K562 (cell line): ENCODE data around the gene PLPP6.

Experiments used
- CEBPB ChIP-seq: fragments of 450-650 bp; IDR thresholded peaks from 2 replicates; pipeline ENCODE4 v1.6.1; 2016; ENCODE audit warnings: missing genetic modification characterization, missing compliant biosample characterization
- CHD1 ChIP-seq: fragments of 200-600 bp; sonication (generic); IDR thresholded peaks from one replicate; pipeline ENCODE4 v1.6.1; 2012; ENCODE audit warnings: mild to moderate bottlenecking, moderate library complexity, low read length, inconsistent platforms
- CTCF ChIP-seq, 3 experiments: IDR thresholded peaks in 2 of 3; conservative IDR thresholded peaks in 1 of 3; 2 replicates each; pipeline ENCODE4 v1.5.1; 2011 to 2012; ENCODE audit warnings: low read length in 3 of 3, mild to moderate bottlenecking in 3 of 3, control low read depth in 2 of 3, improper control_type of control experiment in 1 of 3, inconsistent platforms in 1 of 3, low read depth in 1 of 3, mixed read lengths in 1 of 3, moderate library complexity in 1 of 3; ENCODE audit not compliant: insufficient read depth in 2 of 3
- E2F4 ChIP-seq: sonication (generic); formaldehyde crosslinking; IDR thresholded peaks from 2 replicates; pipeline ENCODE4 v1.8.0; 2022; ENCODE audit warnings: mild to moderate bottlenecking, low read depth, missing genetic modification reagents
- EP400 ChIP-seq: fragments of 450-650 bp; IDR thresholded peaks from 2 replicates; pipeline ENCODE4 v1.6.1; 2017; ENCODE audit warnings: antibody characterized with exemption, mild to moderate bottlenecking, moderate library complexity
- MEF2A ChIP-seq: IDR thresholded peaks from 2 replicates; pipeline ENCODE4 v1.6.1; 2011; ENCODE audit warnings: low read depth, mild to moderate bottlenecking, low read length, moderate library complexity; ENCODE audit not compliant: control insufficient read depth
- PBX2 ChIP-seq, 2 experiments: IDR thresholded peaks in 1 of 2; conservative IDR thresholded peaks in 1 of 2; 2 replicates each; pipeline ENCODE4 v1.6.1; 2016; ENCODE audit warnings: low read depth in 2 of 2, mild to moderate bottlenecking in 1 of 2, missing compliant biosample characterization in 1 of 2, missing genetic modification characterization in 1 of 2, moderate library complexity in 1 of 2
- SAP30 ChIP-seq: fragments of 200-600 bp; sonication (generic); IDR thresholded peaks from 2 replicates; pipeline ENCODE4 v1.6.1; 2012; ENCODE audit warnings: borderline replicate concordance, low read depth, mild to moderate bottlenecking, moderate library complexity, low read length, control low read depth, inconsistent platforms; ENCODE audit not compliant: insufficient read depth, poor library complexity, severe bottlenecking
- SMC3 ChIP-seq: conservative IDR thresholded peaks from 2 replicates; pipeline ENCODE4 v1.6.1; 2011; ENCODE audit warnings: low read depth, low read length, improper control_type of control experiment; ENCODE audit not compliant: insufficient read depth
- TARDBP ChIP-seq: fragments of 450-650 bp; IDR thresholded peaks from 2 replicates; pipeline ENCODE4 v1.6.1; 2016
- ZBTB7A ChIP-seq: IDR thresholded peaks from 2 replicates; pipeline ENCODE4 v1.6.1; 2011; ENCODE audit warnings: low read depth, mild to moderate bottlenecking, low read length, moderate library complexity, borderline replicate concordance; ENCODE audit not compliant: control insufficient read depth
- ZEB2 ChIP-seq: fragments of 450-650 bp; IDR thresholded peaks from 2 replicates; pipeline ENCODE4 v1.6.1; 2016
- TF ChIP-seq, protein P1 (sequence below): sonication (generic); formaldehyde crosslinking; IDR thresholded peaks from 2 replicates; pipeline ENCODE4 v1.8.1; 2023; ENCODE audit warnings: mild to moderate bottlenecking, missing genetic modification reagents
- TF ChIP-seq, protein P2 (sequence below), 2 experiments: fragments of 450-650 bp; formaldehyde crosslinking in 1 of 2; IDR thresholded peaks; 2 replicates each; pipeline versions ENCODE4 v1.4.0 to v1.6.1; 2014 to 2020; ENCODE audit warnings: mild to moderate bottlenecking in 2 of 2, borderline replicate concordance in 1 of 2, low read depth in 1 of 2

DNA sequence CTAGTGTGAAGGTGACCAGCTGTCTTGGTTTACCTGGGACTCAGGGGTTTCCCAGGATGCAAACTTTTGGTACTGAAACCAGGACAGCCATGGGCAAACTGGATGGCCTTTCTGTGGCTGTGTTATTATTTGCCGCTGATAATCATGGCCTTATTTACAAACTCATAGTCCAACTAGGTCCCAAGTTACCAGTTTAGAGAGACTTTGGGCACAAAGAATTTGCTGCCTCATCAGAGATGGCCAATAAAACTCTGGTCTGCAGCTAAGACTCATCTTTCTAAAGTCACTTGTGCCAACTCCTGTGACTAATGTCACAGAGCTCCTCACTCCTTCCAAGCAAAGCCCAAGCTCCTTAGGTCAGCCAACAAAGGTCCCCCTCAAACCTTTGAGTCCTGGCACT, 47.5 kb upstream of the PLPP6 start:
- no peak for TF ChIP-seq CTCF (IDR thresholded peaks at IDR 0.05 in 2 of 3, conservative IDR thresholded peaks at IDR 0.05 in 1 of 3; ENCODE audit: insufficient read depth in 2 of 3, low read depth in 1 of 3, low read length in 3 of 3)
- TF ChIP-seq CHD1, result no peak
- TF ChIP-seq SMC3, result no peak
- TF ChIP-seq, protein P1, sequence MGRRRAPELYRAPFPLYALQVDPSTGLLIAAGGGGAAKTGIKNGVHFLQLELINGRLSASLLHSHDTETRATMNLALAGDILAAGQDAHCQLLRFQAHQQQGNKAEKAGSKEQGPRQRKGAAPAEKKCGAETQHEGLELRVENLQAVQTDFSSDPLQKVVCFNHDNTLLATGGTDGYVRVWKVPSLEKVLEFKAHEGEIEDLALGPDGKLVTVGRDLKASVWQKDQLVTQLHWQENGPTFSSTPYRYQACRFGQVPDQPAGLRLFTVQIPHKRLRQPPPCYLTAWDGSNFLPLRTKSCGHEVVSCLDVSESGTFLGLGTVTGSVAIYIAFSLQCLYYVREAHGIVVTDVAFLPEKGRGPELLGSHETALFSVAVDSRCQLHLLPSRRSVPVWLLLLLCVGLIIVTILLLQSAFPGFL, result no peak
- TF ChIP-seq E2F4, result no peak
- TF ChIP-seq PBX2 (CRISPR knock-in tag; IDR thresholded peaks at IDR 0.05; ENCODE audit: low read depth), result no peak
- TF ChIP-seq PBX2 (tag; conservative IDR thresholded peaks at IDR 0.05; ENCODE audit: low read depth), result no peak
- no peak for TF ChIP-seq SAP30
- TF ChIP-seq CEBPB (tag), result no peak
- no peak for TF ChIP-seq MEF2A
- TF ChIP-seq TARDBP, result no peak
- TF ChIP-seq ZEB2, result no peak
- TF ChIP-seq, protein P2, sequence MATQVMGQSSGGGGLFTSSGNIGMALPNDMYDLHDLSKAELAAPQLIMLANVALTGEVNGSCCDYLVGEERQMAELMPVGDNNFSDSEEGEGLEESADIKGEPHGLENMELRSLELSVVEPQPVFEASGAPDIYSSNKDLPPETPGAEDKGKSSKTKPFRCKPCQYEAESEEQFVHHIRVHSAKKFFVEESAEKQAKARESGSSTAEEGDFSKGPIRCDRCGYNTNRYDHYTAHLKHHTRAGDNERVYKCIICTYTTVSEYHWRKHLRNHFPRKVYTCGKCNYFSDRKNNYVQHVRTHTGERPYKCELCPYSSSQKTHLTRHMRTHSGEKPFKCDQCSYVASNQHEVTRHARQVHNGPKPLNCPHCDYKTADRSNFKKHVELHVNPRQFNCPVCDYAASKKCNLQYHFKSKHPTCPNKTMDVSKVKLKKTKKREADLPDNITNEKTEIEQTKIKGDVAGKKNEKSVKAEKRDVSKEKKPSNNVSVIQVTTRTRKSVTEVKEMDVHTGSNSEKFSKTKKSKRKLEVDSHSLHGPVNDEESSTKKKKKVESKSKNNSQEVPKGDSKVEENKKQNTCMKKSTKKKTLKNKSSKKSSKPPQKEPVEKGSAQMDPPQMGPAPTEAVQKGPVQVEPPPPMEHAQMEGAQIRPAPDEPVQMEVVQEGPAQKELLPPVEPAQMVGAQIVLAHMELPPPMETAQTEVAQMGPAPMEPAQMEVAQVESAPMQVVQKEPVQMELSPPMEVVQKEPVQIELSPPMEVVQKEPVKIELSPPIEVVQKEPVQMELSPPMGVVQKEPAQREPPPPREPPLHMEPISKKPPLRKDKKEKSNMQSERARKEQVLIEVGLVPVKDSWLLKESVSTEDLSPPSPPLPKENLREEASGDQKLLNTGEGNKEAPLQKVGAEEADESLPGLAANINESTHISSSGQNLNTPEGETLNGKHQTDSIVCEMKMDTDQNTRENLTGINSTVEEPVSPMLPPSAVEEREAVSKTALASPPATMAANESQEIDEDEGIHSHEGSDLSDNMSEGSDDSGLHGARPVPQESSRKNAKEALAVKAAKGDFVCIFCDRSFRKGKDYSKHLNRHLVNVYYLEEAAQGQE (IDR thresholded peaks at IDR 0.05; ENCODE audit: borderline replicate concordance), result no peak
- TF ChIP-seq, protein P2 (CRISPR knock-in tag; IDR thresholded peaks at IDR 0.05; ENCODE audit: low read depth), result no peak
- TF ChIP-seq EP400, result no peak
- no peak for TF ChIP-seq ZBTB7A
